Keratinocyte (primary cell): ENCODE results near the gene ENPP6. TPM values are rescaled to one million over a fixed set of nuclear protein-coding genes. Genes with fewer than 3 reads are reported as not detected.

ENCODE experiments used
- DNase-seq: peaks from one replicate; pipeline ENCODE4 v3.0.0-alpha.2; 2011; ENCODE audit warnings: low read depth, missing footprints, low spot score
- FAIRE-seq: peaks from 2 replicates; lab custom pipeline; 2011; peaks lifted over from hg19 to GRCh38; lab: Jason Lieb, UNC
- H2AFZ ChIP-seq: 2 replicates; pipeline ENCODE4 v1.6.0; 2012; ENCODE audit warnings: low read length, control low read depth, inconsistent platforms; ENCODE audit not compliant: control insufficient read depth
- H3K27ac ChIP-seq: 2 replicates; pipeline ENCODE4 v1.5.1; 2011; ENCODE audit warnings: low read length; ENCODE audit not compliant: control insufficient read depth, insufficient read depth
- H3K27me3 ChIP-seq: 3 replicates; pipeline ENCODE4 v1.6.0; 2011; ENCODE audit warnings: low read length; ENCODE audit not compliant: control insufficient read depth, insufficient read depth; ENCODE audit errors: extremely low read depth
- H3K36me3 ChIP-seq, 2 experiments: 2 replicates in 1 of 2; 3 replicates in 1 of 2; pipeline ENCODE4 v1.5.1; 2011; ENCODE audit warnings: low read length in 2 of 2, mild to moderate bottlenecking in 1 of 2; ENCODE audit not compliant: control insufficient read depth in 2 of 2, insufficient read depth in 2 of 2; ENCODE audit errors: extremely low read depth in 1 of 2
- H3K4me1 ChIP-seq: 3 replicates; pipeline ENCODE4 v1.5.1; 2011; ENCODE audit warnings: low read length; ENCODE audit not compliant: control insufficient read depth, insufficient read depth; ENCODE audit errors: extremely low read depth
- H3K4me2 ChIP-seq: 3 replicates; pipeline ENCODE4 v1.6.0; 2011; ENCODE audit warnings: low read depth, low read length; ENCODE audit not compliant: control insufficient read depth, insufficient read depth; ENCODE audit errors: extremely low read depth
- H3K4me3 ChIP-seq, 3 experiments: fragments of 200-600 bp in 1 of 3; sonication (generic) in 1 of 3; 2 replicates in 2 of 3; 3 replicates in 1 of 3; pipeline ENCODE4 v1.5.1; 2011 to 2016; ENCODE audit warnings: low read length in 3 of 3, mild to moderate bottlenecking in 3 of 3, control low read depth in 2 of 3, inconsistent platforms in 1 of 3, low read depth in 1 of 3, mixed read lengths in 1 of 3, mixed run types in 1 of 3, moderate library complexity in 1 of 3; ENCODE audit not compliant: control insufficient read depth in 2 of 3, insufficient read depth in 2 of 3; ENCODE audit errors: extremely low read depth in 1 of 3
- H3K79me2 ChIP-seq: 2 replicates; pipeline ENCODE4 v1.6.0; 2012; ENCODE audit warnings: low read length; ENCODE audit not compliant: control insufficient read depth, insufficient read depth
- H3K9ac ChIP-seq: 3 replicates; pipeline ENCODE4 v1.6.0; 2011; ENCODE audit warnings: low read length; ENCODE audit not compliant: control insufficient read depth, insufficient read depth; ENCODE audit errors: extremely low read depth
- H3K9me1 ChIP-seq: 3 replicates; pipeline ENCODE4 v1.6.0; 2011; ENCODE audit warnings: low read length; ENCODE audit not compliant: control insufficient read depth, insufficient read depth; ENCODE audit errors: extremely low read depth
- H3K9me3 ChIP-seq: 2 replicates; pipeline ENCODE4 v1.5.1; 2012; ENCODE audit warnings: low read depth, low read length; ENCODE audit not compliant: control insufficient read depth
- H4K20me1 ChIP-seq: 3 replicates; pipeline ENCODE4 v1.6.0; 2011; ENCODE audit warnings: low read length; ENCODE audit not compliant: control insufficient read depth, insufficient read depth; ENCODE audit errors: extremely low read depth
- EZH2 ChIP-seq: IDR thresholded peaks from one replicate; pipeline ENCODE4 v1.6.1; 2012; ENCODE audit warnings: inconsistent platforms, mild to moderate bottlenecking, low read length, moderate library complexity
- dilution Hi-C: fragments of 300-500 bp; cut with MboI; formaldehyde crosslinking; loops from one replicate; pipeline ENCODE4 v1.7.0; 2020; ENCODE audit warnings: low sequenced_read_pairs; ENCODE audit not compliant: extremely low pct_ligation_motif_present
- polyA plus RNA-seq, 5 experiments: library from polyadenylated mRNA; depleted of rRNA in 3 of 5; stranded (reverse) in 3 of 5; stranded (forward) in 1 of 5; unstranded in 1 of 5; fragments of >200 nt; gene quantifications; 1 replicate in 1 of 5; 2 replicates in 3 of 5; 3 replicates in 1 of 5; pipeline versions ENCODE4 v1.2.1 to v1.2.3, GENCODE V29; 2011 to 2012; ENCODE audit warnings: missing spikeins in 2 of 5, low read depth in 1 of 5, low replicate concordance in 1 of 5
- TF ChIP-seq, protein P1 (sequence below), 3 experiments: IDR thresholded peaks in 1 of 3; conservative IDR thresholded peaks in 1 of 3; optimal IDR thresholded peaks in 1 of 3; 2 replicates in 2 of 3; 3 replicates in 1 of 3; pipeline versions ENCODE3 to v1.5.1; 2011; ENCODE audit warnings: low read length in 3 of 3, mild to moderate bottlenecking in 3 of 3, moderate library complexity in 2 of 3, control low read depth in 1 of 3, inconsistent platforms in 1 of 3; ENCODE audit not compliant: insufficient read depth in 2 of 3; ENCODE audit errors: extremely low read depth in 1 of 3

ENPP6 gene
- polyA plus RNA-seq, 1 donor (not counting 4 experiments of a cell fraction or from before 2014, with no cell fraction given): not detected

DNA sequence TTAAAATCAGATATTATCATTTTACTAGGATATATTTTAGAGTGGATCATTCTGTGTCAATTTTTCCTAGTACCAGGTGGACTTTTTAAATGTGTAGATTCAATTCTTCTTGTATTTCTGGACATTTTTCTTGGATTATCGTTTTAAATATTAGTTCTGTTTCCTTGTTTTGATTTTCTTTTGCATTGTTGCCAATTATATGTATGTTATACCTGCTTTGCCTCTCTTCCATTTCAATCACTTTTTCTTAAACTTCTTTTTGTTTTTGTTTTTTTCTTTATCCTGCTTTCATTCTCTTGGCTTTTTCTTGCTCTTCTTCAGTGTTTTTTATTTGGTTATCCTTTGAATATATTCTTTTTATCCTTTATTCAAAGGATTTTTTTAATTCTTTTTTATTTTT, 171.5 kb downstream of the ENPP6 start:
- FAIRE-seq: no peak
- Histone ChIP-seq H4K20me1 (no peaks in the 10 kb centered on the region), H3K9me1 (no peaks in the 10 kb centered on the region), H3K79me2 (no peaks in the 10 kb centered on the region), H3K36me3 (no peaks in the 10 kb centered on the region), H3K4me2 (no peak overlapping the region), H3K9ac (no peak overlapping the region), H3K4me1 (no peaks in the 10 kb centered on the region), H3K27ac (no peak overlapping the region), H3K9me3 (no peaks in the 10 kb centered on the region), H2AFZ (no peak overlapping the region), H3K27me3 (peaks cover under 1% of the 10 kb centered on the region), H3K4me3 (no peak overlapping the region)
- TF ChIP-seq, protein P1, sequence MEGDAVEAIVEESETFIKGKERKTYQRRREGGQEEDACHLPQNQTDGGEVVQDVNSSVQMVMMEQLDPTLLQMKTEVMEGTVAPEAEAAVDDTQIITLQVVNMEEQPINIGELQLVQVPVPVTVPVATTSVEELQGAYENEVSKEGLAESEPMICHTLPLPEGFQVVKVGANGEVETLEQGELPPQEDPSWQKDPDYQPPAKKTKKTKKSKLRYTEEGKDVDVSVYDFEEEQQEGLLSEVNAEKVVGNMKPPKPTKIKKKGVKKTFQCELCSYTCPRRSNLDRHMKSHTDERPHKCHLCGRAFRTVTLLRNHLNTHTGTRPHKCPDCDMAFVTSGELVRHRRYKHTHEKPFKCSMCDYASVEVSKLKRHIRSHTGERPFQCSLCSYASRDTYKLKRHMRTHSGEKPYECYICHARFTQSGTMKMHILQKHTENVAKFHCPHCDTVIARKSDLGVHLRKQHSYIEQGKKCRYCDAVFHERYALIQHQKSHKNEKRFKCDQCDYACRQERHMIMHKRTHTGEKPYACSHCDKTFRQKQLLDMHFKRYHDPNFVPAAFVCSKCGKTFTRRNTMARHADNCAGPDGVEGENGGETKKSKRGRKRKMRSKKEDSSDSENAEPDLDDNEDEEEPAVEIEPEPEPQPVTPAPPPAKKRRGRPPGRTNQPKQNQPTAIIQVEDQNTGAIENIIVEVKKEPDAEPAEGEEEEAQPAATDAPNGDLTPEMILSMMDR (optimal IDR thresholded peaks at IDR 0.05 in 1 of 3, IDR thresholded peaks at IDR 0.05 in 1 of 3, conservative IDR thresholded peaks at IDR 0.05 in 1 of 3; ENCODE audit: extremely low read depth in 1 of 3, insufficient read depth in 2 of 3, low read length in 3 of 3): no peak
- TF ChIP-seq EZH2: no peak
- DNase-seq: no peak
- dilution Hi-C loops: no loop called here

DNA sequence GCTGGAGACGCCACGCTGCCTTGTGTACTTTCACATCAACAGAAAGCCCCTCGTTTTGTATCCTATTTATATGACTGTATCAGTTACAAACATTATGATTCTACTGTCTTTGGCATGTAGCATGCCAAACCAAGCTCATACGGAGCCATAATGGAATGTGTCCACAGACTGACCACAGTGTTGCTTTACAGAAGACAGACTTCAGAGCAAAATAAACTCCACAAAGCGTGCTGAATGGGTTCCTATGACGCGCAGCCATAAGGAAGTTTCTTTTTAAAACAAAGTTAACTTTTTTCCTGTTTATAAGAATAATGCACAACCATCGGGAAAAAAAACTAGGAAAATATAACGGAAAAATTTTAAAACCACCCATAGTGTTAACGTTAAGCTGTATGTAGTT, 176.5 kb downstream of the ENPP6 start:
- Histone ChIP-seq H3K27me3 (peaks cover 27% of the 10 kb centered on the region), H3K9me3 (no peaks in the 10 kb centered on the region), H2AFZ (no peak overlapping the region), H3K36me3 (no peaks in the 10 kb centered on the region), H3K9ac (no peak overlapping the region), H3K27ac (no peak overlapping the region), H3K4me1 (no peaks in the 10 kb centered on the region), H4K20me1 (no peaks in the 10 kb centered on the region), H3K4me2 (no peak overlapping the region), H3K4me3 (no peak overlapping the region), H3K79me2 (no peaks in the 10 kb centered on the region), H3K9me1 (no peaks in the 10 kb centered on the region)
- no peak for TF ChIP-seq EZH2
- TF ChIP-seq, protein P1 (optimal IDR thresholded peaks at IDR 0.05 in 1 of 3, IDR thresholded peaks at IDR 0.05 in 1 of 3, conservative IDR thresholded peaks at IDR 0.05 in 1 of 3; ENCODE audit: extremely low read depth in 1 of 3, insufficient read depth in 2 of 3, low read length in 3 of 3): no peak
- FAIRE-seq: no peak
- dilution Hi-C loops: no loop called here
- no peak for DNase-seq
